SK-N-SH (cell line): ENCODE measurements around the gene BCAM. TPM values are rescaled to one million over a fixed set of nuclear protein-coding genes. Genes with fewer than 3 reads are reported as not detected.
A peak's percentile ranks its signal among the peaks of the same experiment; 100 is the strongest.

Source experiments
- CTCF ChIA-PET: fragments of 300-600, 350-600 bp; formaldehyde crosslinking; extraction: SDS; loops from one replicate; lab custom pipeline; 2021; lab: Yijun Ruan, JAX
- POLR2A ChIA-PET: fragments of 350-600 bp; sonication (Branson Sonifier 250); formaldehyde crosslinking; extraction: SDS; loops from one replicate; lab custom pipeline; 2020; ENCODE audit warnings: antibody characterized with exemption, inconsistent platforms; lab: Yijun Ruan, JAX
- DNase-seq: peaks from one replicate; pipeline ENCODE4 v3.0.0; 2012
- H2AFZ ChIP-seq: fragments of 200-600 bp; sonication (generic); 2 replicates; pipeline ENCODE4 v1.8.1; 2016; ENCODE audit warnings: antibody characterized with exemption, mild to moderate bottlenecking, low read depth
- H3F3A ChIP-seq: fragments of 200-600 bp; sonication (generic); replicated peaks from 2 replicates; pipeline ENCODE3; 2016; ENCODE audit warnings: antibody characterized with exemption, mild to moderate bottlenecking; ENCODE audit not compliant: insufficient read depth
- H3K27ac ChIP-seq, 2 experiments: fragments of 200-500 bp in 1 of 2; fragments of 200-600 bp in 1 of 2; sonication (Bioruptor generic) in 1 of 2; sonication (generic), shearing (Covaris generic) in 1 of 2; 2 replicates each; pipeline versions ENCODE4 v1.5.1 to v1.6.1; 2014 to 2016; ENCODE audit warnings: low read depth in 2 of 2, inconsistent platforms in 1 of 2, low read length in 1 of 2, mild to moderate bottlenecking in 1 of 2, mixed read lengths in 1 of 2
- H3K27me3 ChIP-seq: fragments of 200-600 bp; sonication (generic), shearing (Covaris generic); 2 replicates; pipeline ENCODE4 v1.6.1; 2016; ENCODE audit warnings: mixed run types; ENCODE audit not compliant: insufficient read depth
- H3K36me3 ChIP-seq, 2 experiments: fragments of 200-500 bp in 1 of 2; fragments of 200-600 bp in 1 of 2; sonication (Bioruptor generic) in 1 of 2; sonication (generic) in 1 of 2; replicated peaks in 1 of 2; 2 replicates each; pipeline versions ENCODE3 to v1.5.1; 2014 to 2016; ENCODE audit warnings: low read length in 1 of 2, mild to moderate bottlenecking in 1 of 2; ENCODE audit not compliant: insufficient read depth in 2 of 2, control insufficient read depth in 1 of 2
- H3K4me1 ChIP-seq, 2 experiments: fragments of 200-500 bp in 1 of 2; fragments of 200-600 bp in 1 of 2; sonication (Bioruptor generic) in 1 of 2; sonication (generic), shearing (Covaris generic) in 1 of 2; 2 replicates each; pipeline versions ENCODE4 v1.5.1 to v1.6.1; 2014 to 2016; ENCODE audit warnings: low read depth in 1 of 2, low read length in 1 of 2, mixed run types in 1 of 2; ENCODE audit not compliant: insufficient read depth in 2 of 2, control insufficient read depth in 1 of 2
- H3K4me2 ChIP-seq: fragments of 200-600 bp; sonication (generic), shearing (Covaris generic); 2 replicates; pipeline ENCODE4 v1.6.1; 2017; ENCODE audit warnings: mixed run types
- H3K4me3 ChIP-seq, 2 experiments: fragments of 200-500 bp in 1 of 2; fragments of 200-600 bp in 1 of 2; sonication (Bioruptor generic) in 1 of 2; sonication (generic), shearing (Covaris generic) in 1 of 2; 2 replicates each; pipeline versions ENCODE4 v1.5.1 to v1.8.1; 2014 to 2016; ENCODE audit warnings: low read depth in 2 of 2, inconsistent platforms in 1 of 2, low read length in 1 of 2, mild to moderate bottlenecking in 1 of 2, mixed read lengths in 1 of 2, moderate library complexity in 1 of 2
- H3K79me2 ChIP-seq: fragments of 200-600 bp; sonication (generic); 2 replicates; pipeline ENCODE4 v1.8.1; 2017; ENCODE audit warnings: mild to moderate bottlenecking; ENCODE audit not compliant: insufficient read depth
- H3K9ac ChIP-seq: fragments of 200-600 bp; sonication (generic); 2 replicates; pipeline ENCODE4 v1.6.1; 2017; ENCODE audit warnings: mixed run types
- H3K9me2 ChIP-seq: fragments of 200-600 bp; sonication (generic); 2 replicates; pipeline ENCODE4 v1.6.1; 2017; ENCODE audit warnings: mixed run types
- H3K9me3 ChIP-seq: fragments of 200-600 bp; sonication (generic); 2 replicates; pipeline ENCODE4 v1.6.1; 2017; ENCODE audit warnings: mixed run types, mild to moderate bottlenecking, moderate library complexity
- H4K20me1 ChIP-seq: fragments of 200-600 bp; sonication (generic); 2 replicates; pipeline ENCODE4 v1.6.1; 2017; ENCODE audit warnings: mild to moderate bottlenecking, mixed run types; ENCODE audit not compliant: insufficient read depth
- EZH2phosphoT487 ChIP-seq: fragments of 200-600 bp; sonication (generic); IDR thresholded peaks from 2 replicates; pipeline ENCODE4 v1.6.1; 2017; ENCODE audit warnings: low read depth, mixed run types, mild to moderate bottlenecking, antibody characterized with exemption, moderate library complexity, borderline replicate concordance
- GABPA ChIP-seq: IDR thresholded peaks from 2 replicates; pipeline ENCODE4 v1.4.0; 2012; ENCODE audit warnings: low read depth, mild to moderate bottlenecking
- JUND ChIP-seq: IDR thresholded peaks from 2 replicates; pipeline ENCODE4 v1.4.0; 2012
- RCOR1 ChIP-seq: fragments of 150-350 bp; IDR thresholded peaks from 2 replicates; pipeline ENCODE4 v1.6.1; 2017; ENCODE audit warnings: antibody characterized with exemption, low read length
- RFX5 ChIP-seq: IDR thresholded peaks from 2 replicates; pipeline ENCODE4 v1.6.1; 2012; ENCODE audit warnings: mild to moderate bottlenecking, improper control_type of control experiment, low read length
- SIN3A ChIP-seq: IDR thresholded peaks from 2 replicates; pipeline ENCODE4 v1.6.1; 2012; ENCODE audit warnings: low read depth, mild to moderate bottlenecking, low read length, moderate library complexity, borderline replicate concordance
- TEAD4 ChIP-seq: IDR thresholded peaks from 2 replicates; pipeline ENCODE4 v1.4.0; 2012; ENCODE audit warnings: mild to moderate bottlenecking, borderline replicate concordance; ENCODE audit not compliant: insufficient read depth
- ZBTB33 ChIP-seq: IDR thresholded peaks from 2 replicates; pipeline ENCODE4 v1.4.0; 2012; ENCODE audit warnings: low read depth, borderline replicate concordance
- WGBS: methylation state at CpG from one replicate; pipeline ENCODE4 v1.1.6; 2017; ENCODE audit warnings: low lambda C conversion rate; 5-methylcytosine and 5-hydroxymethylcytosine counted together
- polyA plus RNA-seq, 3 experiments: library from polyadenylated mRNA; depleted of rRNA; stranded (reverse); fragments of >200 nt; gene quantifications; 2 replicates each; pipeline ENCODE4 v1.2.3, GENCODE V29; 2012
- TF ChIP-seq, protein P1 (sequence below): IDR thresholded peaks from 2 replicates; pipeline ENCODE4; 2012
- TF ChIP-seq, protein P2 (sequence below): fragments of 200-600 bp; sonication (generic); IDR thresholded peaks from 2 replicates; pipeline ENCODE4 v1.6.1; 2017; ENCODE audit warnings: antibody characterized with exemption, mild to moderate bottlenecking, moderate library complexity

The BCAM gene
- polyA plus RNA-seq, 1 of the 3 experiments (the other 2 are of a cell fraction): 34.0 TPM

GRCh38 chr19:44846455-44847143 lies 37.7 kb downstream of the BCAM start:
- TF ChIP-seq, protein P1, sequence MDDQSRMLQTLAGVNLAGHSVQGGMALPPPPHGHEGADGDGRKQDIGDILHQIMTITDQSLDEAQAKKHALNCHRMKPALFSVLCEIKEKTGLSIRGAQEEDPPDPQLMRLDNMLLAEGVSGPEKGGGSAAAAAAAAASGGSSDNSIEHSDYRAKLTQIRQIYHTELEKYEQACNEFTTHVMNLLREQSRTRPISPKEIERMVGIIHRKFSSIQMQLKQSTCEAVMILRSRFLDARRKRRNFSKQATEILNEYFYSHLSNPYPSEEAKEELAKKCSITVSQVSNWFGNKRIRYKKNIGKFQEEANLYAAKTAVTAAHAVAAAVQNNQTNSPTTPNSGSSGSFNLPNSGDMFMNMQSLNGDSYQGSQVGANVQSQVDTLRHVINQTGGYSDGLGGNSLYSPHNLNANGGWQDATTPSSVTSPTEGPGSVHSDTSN: no peak
- TF ChIP-seq JUND: no peak
- 0 out of 2 replicates have a peak, but pooled peaks have one; percentile 12 for TF ChIP-seq TEAD4
- H3F3A ChIP-seq: peaks cover 18% of the 10 kb centered on the region
- H3K4me1 ChIP-seq: peaks cover 19 to 21% of the 10 kb centered on the region in 2 experiments; a peak in 3 of 4 replicates
- peak; percentile 48 for DNase-seq
- POLR2A ChIA-PET: no interaction called here
- H4K20me1 ChIP-seq: peaks cover 34% of the 10 kb centered on the region
- CTCF ChIA-PET: interaction anchor here (0.8 to 3.0 kb wide), 12 partner anchors 26 to 209 kb away, joined by 3 to 11 read pairs (median 4); no protein-coding TSS in a partner anchor
- WGBS: 2% methylated on average over 38 of the region's 51 CpGs
- H3K27me3 ChIP-seq: no peaks in the 10 kb centered on the region
- H3K36me3 ChIP-seq: no peaks in the 10 kb centered on the region
- H3K27ac ChIP-seq: peak overlapping the region; percentile 61 to 92; a peak in 3 of 4 replicates
- peak overlapping the region; percentile 46; the same call in 1 of the 2 replicates for H2AFZ ChIP-seq
- peak overlapping the region; percentile 71 to 98 for H3K4me3 ChIP-seq
- H3K79me2 ChIP-seq: peaks cover 55% of the 10 kb centered on the region
- H3K9me2 ChIP-seq: no peaks in the 10 kb centered on the region
- H3K4me2 ChIP-seq: peak overlapping the region; percentile 92
- H3K9ac ChIP-seq: peak overlapping the region; percentile 99
- no peaks in the 10 kb centered on the region for H3K9me3 ChIP-seq

DNA sequence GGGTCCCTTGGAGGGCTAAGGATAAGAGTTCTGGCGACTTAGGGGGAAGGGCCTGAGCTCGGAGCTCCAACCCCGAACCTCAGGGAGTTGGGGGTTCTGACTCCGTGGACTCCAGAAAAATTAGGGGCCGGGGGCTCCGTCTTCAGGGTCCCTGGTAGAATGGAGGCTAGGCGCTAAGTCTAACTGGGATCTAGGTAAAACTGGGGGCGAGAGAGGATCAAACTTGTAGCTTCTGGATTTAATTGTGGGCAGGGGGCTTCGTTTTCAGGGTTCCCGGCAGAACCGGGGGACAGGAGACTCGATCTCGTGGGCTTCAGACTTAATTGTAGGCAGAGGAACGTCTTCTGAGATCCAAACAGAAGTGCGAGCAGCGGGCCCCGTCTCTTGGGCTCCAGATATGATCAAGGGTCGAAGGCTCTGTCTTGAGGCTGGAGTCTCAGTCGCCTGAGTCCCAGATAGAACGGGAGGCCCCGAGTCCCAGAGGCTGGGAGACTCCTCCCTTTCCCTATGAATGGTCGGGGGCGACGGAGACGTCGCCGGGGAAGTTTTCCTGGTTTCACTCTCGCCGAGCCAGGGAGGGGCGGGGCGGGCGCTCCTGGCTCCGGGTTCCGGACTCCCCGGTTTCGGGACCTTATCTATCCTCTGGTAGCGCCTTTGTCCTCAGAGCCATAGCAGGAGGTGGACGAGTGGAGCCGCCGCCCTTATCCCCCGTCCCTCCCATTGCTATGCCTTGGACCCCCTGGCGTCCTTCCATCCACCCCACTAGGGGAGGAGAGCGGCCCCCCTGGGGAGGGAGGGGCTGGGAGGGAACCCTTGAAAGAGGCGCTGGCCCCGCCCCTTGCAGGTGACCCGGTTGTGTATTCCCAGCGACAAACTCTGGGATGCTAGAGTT lies 38.5 kb downstream of the BCAM start:
- WGBS: 2% methylated on average over 31 of the region's 47 CpGs
- Histone ChIP-seq H3K4me2 (peak overlapping the region; percentile 92), H3K36me3 (no peaks in the 10 kb centered on the region), H3K27me3 (no peaks in the 10 kb centered on the region), H2AFZ (peak overlapping the region; percentile 46; the same call in 1 of the 2 replicates), H3K4me3 (peak overlapping the region; percentile 71 to 98), H4K20me1 (peaks cover 39% of the 10 kb centered on the region), H3K9me2 (no peaks in the 10 kb centered on the region), H3F3A (peaks cover 18% of the 10 kb centered on the region)
- POLR2A ChIA-PET: no interaction called here
- CTCF ChIA-PET: interaction anchor here (0.7 to 3.0 kb wide), 9 partner anchors 11 to 123 kb away, joined by 3 to 11 read pairs (median 3); no protein-coding TSS in a partner anchor
- TF ChIP-seq EZH2phosphoT487: no peak
- TF ChIP-seq ZBTB33: no peak
- no peak for TF ChIP-seq JUND
- TF ChIP-seq TEAD4: 0 out of 2 replicates have a peak, but pooled peaks have one; percentile 1
- TF ChIP-seq RCOR1: no peak
- 0 out of 2 replicates have a peak, but pooled peaks have one; percentile 8 for TF ChIP-seq SIN3A
- no peak for TF ChIP-seq RFX5
- TF ChIP-seq GABPA: peak; percentile 53; the same call in 1 of the 2 replicates
- TF ChIP-seq, protein P2, sequence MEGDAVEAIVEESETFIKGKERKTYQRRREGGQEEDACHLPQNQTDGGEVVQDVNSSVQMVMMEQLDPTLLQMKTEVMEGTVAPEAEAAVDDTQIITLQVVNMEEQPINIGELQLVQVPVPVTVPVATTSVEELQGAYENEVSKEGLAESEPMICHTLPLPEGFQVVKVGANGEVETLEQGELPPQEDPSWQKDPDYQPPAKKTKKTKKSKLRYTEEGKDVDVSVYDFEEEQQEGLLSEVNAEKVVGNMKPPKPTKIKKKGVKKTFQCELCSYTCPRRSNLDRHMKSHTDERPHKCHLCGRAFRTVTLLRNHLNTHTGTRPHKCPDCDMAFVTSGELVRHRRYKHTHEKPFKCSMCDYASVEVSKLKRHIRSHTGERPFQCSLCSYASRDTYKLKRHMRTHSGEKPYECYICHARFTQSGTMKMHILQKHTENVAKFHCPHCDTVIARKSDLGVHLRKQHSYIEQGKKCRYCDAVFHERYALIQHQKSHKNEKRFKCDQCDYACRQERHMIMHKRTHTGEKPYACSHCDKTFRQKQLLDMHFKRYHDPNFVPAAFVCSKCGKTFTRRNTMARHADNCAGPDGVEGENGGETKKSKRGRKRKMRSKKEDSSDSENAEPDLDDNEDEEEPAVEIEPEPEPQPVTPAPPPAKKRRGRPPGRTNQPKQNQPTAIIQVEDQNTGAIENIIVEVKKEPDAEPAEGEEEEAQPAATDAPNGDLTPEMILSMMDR: no peak
- TF ChIP-seq, all 33 proteins: peak for 3
- H3K9me3 ChIP-seq: no peaks in the 10 kb centered on the region
- H3K79me2 ChIP-seq: peaks cover 63% of the 10 kb centered on the region
- peaks cover 19 to 21% of the 10 kb centered on the region in 2 experiments; a peak in 3 of 4 replicates for H3K4me1 ChIP-seq
- DNase-seq: peak; percentile 51
- H3K9ac ChIP-seq: peak overlapping the region; percentile 99
- peak overlapping the region; percentile 53 to 92 for H3K27ac ChIP-seq
